ENCODE data around the gene PADI6. TPM values are rescaled to one million over a fixed set of nuclear protein-coding genes. Genes with fewer than 3 reads are reported as not detected.

The PADI6 gene
- polyA plus RNA-seq, 1 donor, result not detected

DNA sequence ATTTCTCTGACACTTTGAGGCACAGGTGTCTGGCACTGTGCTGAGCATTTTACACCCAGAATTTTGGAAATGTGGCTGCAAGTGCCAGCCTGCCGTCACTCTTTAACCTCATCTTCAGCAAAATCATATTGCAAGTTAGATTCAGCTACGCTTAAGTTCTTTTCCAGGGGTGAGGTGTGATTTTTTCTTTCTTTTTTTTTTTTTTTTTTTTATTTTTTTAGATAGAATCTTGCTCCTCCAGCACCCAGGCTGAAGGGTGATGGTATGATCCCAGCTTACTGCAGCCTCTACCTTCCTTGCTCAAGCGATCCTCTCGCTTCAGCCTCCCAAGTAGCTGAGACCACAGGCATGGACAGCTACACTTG is 70.0 kb downstream of the PADI6 start:
- Histone ChIP-seq H3K36me3 (ENCODE audit: control insufficient read depth, insufficient read depth, low read length) (no peaks in the 10 kb centered on the region), H3K27me3 (ENCODE audit: control insufficient read depth, insufficient read depth, low read length) (peaks cover 23% of the 10 kb centered on the region), H3K9me3 (ENCODE audit: control insufficient read depth, low read depth, low read length) (no peaks in the 10 kb centered on the region), H3K4me3 (ENCODE audit: low read length) (no peak overlapping the region), H3K4me1 (ENCODE audit: control insufficient read depth, insufficient read depth, low read length) (no peaks in the 10 kb centered on the region), H3K27ac (ENCODE audit: low read length) (no peak overlapping the region)
- WGBS (ENCODE audit: insufficient coverage, low lambda C conversion rate), result no CpG with 5 or more reads among the region's 4 CpGs
- no peak for DNase-seq

DNA sequence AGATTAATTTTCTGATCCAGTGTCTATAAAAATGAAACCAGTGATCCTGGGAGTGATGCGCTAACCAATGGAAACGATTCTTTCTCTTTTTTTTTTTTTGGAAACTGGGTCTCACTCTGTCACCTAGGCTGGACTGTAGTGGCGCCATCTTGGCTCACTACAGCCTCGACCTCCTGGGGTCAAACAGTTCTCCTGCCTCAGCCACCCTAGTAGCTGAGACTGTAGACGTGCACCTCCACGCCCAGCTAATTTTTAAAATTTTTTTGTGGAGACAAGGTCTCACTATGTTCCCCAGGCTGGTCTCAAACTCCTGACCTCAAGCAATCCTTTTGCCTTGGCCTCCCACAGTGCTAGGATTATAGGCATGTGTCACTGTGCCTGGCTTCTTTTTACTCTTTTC is 70.8 kb downstream of the PADI6 start:
- peaks cover 23% of the 10 kb centered on the region for H3K27me3 ChIP-seq (ENCODE audit: control insufficient read depth, insufficient read depth, low read length)
- H3K36me3 ChIP-seq (ENCODE audit: control insufficient read depth, insufficient read depth, low read length), result no peaks in the 10 kb centered on the region
- H3K9me3 ChIP-seq (ENCODE audit: control insufficient read depth, low read depth, low read length), result no peaks in the 10 kb centered on the region
- no CpG with 5 or more reads among the region's 6 CpGs for WGBS (ENCODE audit: insufficient coverage, low lambda C conversion rate)
- H3K27ac ChIP-seq (ENCODE audit: low read length), result no peak overlapping the region
- DNase-seq, result no peak
- H3K4me1 ChIP-seq (ENCODE audit: control insufficient read depth, insufficient read depth, low read length), result no peaks in the 10 kb centered on the region
- no peak overlapping the region for H3K4me3 ChIP-seq (ENCODE audit: low read length)

DNA sequence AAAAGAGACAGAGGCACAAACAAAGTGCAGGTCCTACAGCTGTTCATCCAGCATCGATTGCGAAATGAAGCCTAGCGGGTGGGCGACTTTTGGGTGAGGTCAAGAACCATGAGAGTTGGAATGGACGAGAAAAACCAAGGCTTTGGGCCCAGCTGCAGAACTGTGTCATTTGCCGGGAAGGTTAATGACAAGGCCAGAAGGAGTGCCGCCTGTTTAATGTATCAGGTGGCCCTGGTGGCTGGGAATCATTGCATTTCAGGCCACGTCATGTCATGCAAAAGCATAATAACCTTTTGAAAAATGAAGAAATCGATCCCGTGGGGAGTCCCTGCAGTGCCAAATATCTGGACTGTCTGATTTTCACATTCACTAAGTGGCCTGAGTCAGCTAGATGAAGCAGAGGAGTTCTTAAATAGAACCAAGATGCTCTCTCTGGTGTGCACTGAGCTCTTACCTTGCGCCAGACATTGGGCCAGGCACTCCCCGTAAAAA is 75.6 kb downstream of the PADI6 start:
- Histone ChIP-seq H3K27ac (ENCODE audit: low read length) (no peak overlapping the region), H3K4me3 (ENCODE audit: low read length) (no peak overlapping the region), H3K36me3 (ENCODE audit: control insufficient read depth, insufficient read depth, low read length) (no peaks in the 10 kb centered on the region), H3K4me1 (ENCODE audit: control insufficient read depth, insufficient read depth, low read length) (no peaks in the 10 kb centered on the region), H3K27me3 (ENCODE audit: control insufficient read depth, insufficient read depth, low read length) (peaks cover 2% of the 10 kb centered on the region), H3K9me3 (ENCODE audit: control insufficient read depth, low read depth, low read length) (no peaks in the 10 kb centered on the region)
- DNase-seq, result no peak
- WGBS (ENCODE audit: insufficient coverage, low lambda C conversion rate), result 100% methylated on average over 2 of the region's 12 CpGs

Other genes starting within 250 kb of the PADI6 start
- not detected for gene PADI1, start 167.1 kb upstream of the PADI6 start, polyA plus RNA-seq
- not detected for gene PADI3, start 123.1 kb upstream of the PADI6 start, polyA plus RNA-seq
- gene PADI4, start 64.0 kb upstream of the PADI6 start, polyA plus RNA-seq, result 0.10 TPM
- 51.0 TPM for gene RCC2, start 67.5 kb downstream of the PADI6 start, polyA plus RNA-seq
- 85.1 TPM for gene ARHGEF10L, start 167.5 kb downstream of the PADI6 start, polyA plus RNA-seq